ENCODE measurements around the gene TENT4B.

TENT4B gene

GRCh38 chr16:50219402-50219975 is 66.4 kb downstream of the TENT4B start:
- no peak for DNase-seq (ENCODE audit: extremely low read depth, low read depth)
- TF ChIP-seq, protein P1, sequence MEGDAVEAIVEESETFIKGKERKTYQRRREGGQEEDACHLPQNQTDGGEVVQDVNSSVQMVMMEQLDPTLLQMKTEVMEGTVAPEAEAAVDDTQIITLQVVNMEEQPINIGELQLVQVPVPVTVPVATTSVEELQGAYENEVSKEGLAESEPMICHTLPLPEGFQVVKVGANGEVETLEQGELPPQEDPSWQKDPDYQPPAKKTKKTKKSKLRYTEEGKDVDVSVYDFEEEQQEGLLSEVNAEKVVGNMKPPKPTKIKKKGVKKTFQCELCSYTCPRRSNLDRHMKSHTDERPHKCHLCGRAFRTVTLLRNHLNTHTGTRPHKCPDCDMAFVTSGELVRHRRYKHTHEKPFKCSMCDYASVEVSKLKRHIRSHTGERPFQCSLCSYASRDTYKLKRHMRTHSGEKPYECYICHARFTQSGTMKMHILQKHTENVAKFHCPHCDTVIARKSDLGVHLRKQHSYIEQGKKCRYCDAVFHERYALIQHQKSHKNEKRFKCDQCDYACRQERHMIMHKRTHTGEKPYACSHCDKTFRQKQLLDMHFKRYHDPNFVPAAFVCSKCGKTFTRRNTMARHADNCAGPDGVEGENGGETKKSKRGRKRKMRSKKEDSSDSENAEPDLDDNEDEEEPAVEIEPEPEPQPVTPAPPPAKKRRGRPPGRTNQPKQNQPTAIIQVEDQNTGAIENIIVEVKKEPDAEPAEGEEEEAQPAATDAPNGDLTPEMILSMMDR (IDR thresholded peaks at IDR 0.05; ENCODE audit: low read depth, low read length), result no peak

DNA sequence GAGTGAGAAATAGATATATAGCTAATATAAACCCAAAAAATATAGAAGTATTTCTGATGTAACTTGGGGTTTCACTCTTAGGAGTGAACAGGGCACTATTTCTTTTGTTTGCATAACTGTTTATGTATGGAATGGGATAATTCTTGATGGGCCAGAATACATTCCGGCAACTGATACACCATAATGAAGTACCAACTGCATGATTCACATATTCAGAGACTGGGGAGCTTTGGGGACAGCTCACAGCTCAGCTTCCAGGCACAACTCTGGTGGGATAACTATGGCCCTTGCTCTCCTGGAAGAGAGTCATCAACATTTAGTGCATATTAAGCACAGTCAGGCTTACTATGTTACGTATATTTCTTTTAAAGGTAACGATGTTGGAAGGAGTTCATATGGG is 71.2 kb downstream of the TENT4B start:
- TF ChIP-seq, protein P1 (IDR thresholded peaks at IDR 0.05; ENCODE audit: low read depth, low read length), result no peak
- DNase-seq (ENCODE audit: extremely low read depth, low read depth), result no peak

DNA sequence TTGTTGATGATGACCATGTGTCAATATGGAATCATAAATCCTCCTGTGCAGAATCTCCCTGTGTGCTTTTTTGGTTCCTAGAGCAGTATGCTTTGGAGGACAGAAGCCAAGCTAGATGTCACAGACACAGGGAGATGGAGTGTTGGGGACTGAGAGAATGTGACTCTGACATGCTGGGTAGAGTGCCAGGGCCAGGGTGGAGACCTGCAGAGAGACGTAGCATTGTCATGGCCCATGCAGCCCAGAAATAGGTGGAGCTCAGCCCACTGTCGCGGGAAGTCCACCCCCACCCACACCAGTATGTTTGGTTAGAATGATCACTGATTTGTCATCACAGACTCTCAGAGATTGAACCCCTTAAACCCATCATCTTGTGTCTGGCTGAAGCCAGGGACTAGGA is 74.0 kb downstream of the TENT4B start:
- DNase-seq (ENCODE audit: extremely low read depth, low read depth), result no peak
- TF ChIP-seq, protein P1 (IDR thresholded peaks at IDR 0.05; ENCODE audit: low read depth, low read length), result no peak

GRCh38 chr16:50227665-50228064 is 74.6 kb downstream of the TENT4B start:
- no peak for DNase-seq (ENCODE audit: extremely low read depth, low read depth)
- TF ChIP-seq, protein P1 (IDR thresholded peaks at IDR 0.05; ENCODE audit: low read depth, low read length), result no peak

DNA sequence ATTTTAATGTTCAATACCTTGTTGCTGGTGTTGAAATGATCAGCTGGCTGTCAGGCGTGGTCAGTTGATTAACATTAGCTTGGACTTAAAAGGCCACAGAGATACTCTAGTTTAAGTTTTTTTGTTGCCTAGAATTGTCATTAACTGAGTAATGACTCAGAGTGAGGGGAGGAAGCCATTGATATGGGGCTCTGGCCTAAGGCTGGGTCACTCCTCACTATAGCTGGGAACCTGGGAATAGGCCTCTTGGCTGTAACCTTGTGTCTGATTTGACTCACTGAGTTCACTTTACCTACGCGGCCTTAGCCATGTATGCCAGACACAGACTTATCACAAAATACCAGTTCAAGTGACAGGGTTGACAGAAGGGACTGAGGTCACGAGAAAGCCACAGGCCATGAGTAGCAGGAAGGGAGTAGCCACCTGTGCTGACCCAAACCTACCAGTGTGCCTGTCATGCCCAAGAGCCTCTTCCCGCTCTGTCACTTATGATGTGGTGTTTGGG is 75.3 kb downstream of the TENT4B start:
- no peak for DNase-seq (ENCODE audit: extremely low read depth, low read depth)
- TF ChIP-seq, protein P1 (IDR thresholded peaks at IDR 0.05; ENCODE audit: low read depth, low read length), result no peak

DNA sequence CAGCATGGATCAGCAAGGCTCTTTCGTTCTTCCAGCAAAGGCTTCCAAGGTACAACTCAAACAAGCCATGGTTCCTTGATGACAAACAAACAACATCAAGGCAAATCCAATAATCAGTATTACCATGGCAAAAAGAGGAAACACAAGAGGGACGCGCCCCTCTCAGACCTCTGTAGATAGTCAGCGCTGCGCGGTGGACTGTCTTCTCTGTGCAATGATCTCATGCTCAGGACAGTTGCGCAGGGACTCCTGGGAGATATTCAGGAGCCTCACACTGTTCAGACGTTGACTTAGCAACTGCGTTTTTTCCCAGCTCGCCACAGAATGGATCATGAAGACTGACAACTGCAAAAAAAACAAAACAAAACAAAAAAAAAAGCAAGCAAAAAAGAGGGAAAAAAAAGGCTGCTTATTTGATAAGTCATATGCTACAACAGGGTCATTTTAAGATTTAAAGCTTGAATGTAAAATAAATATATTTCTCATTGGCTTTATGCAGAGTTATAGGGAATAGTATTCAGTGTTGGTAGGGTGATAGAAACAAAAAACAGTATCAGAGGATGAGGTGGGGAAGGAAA is 76.1 kb downstream of the TENT4B start:
- no peak for DNase-seq (ENCODE audit: extremely low read depth, low read depth)
- TF ChIP-seq, protein P1 (IDR thresholded peaks at IDR 0.05; ENCODE audit: low read depth, low read length), result no peak

- no peak for DNase-seq (ENCODE audit: extremely low read depth, low read depth)
- TF ChIP-seq, protein P1 (IDR thresholded peaks at IDR 0.05; ENCODE audit: low read depth, low read length), result no peak
Measured at GRCh38 chr16:50234771-50235556, 81.9 kb downstream of the TENT4B start.

Measured in AG09319 (cell line).